Neural cell (in vitro differentiated cells): ENCODE data around the gene ZNF358. TPM values are rescaled to one million over a fixed set of nuclear protein-coding genes. Genes with fewer than 3 reads are reported as not detected.

Source experiments
- H2AFZ ChIP-seq: fragments of 200-600, 300-800 bp; sonication (generic), shearing (Covaris generic); 2 replicates; pipeline ENCODE4 v1.6.0; 2014; ENCODE audit warnings: low read depth, mild to moderate bottlenecking, antibody characterized with exemption, low read length, moderate library complexity
- H3F3A ChIP-seq: fragments of 200-600 bp; shearing (Covaris generic); 2 replicates; pipeline ENCODE4 v1.6.1; 2016; ENCODE audit warnings: mild to moderate bottlenecking, moderate library complexity, mixed read lengths, antibody characterized with exemption, low read length; ENCODE audit not compliant: insufficient read depth, poor library complexity, severe bottlenecking
- H3K27ac ChIP-seq: fragments of 200-600, 300-800 bp; sonication (generic), shearing (Covaris generic); 2 replicates; pipeline ENCODE4 v1.5.1; 2014; ENCODE audit warnings: mild to moderate bottlenecking, low read length, moderate library complexity
- H3K27me3 ChIP-seq: fragments of 300-800, 200-600 bp; sonication (generic), shearing (Covaris generic); 2 replicates; pipeline ENCODE4 v1.6.0; 2014; ENCODE audit warnings: mild to moderate bottlenecking, low read depth, low read length, moderate library complexity; ENCODE audit not compliant: insufficient read depth
- H3K36me3 ChIP-seq: fragments of 300-800, 200-600 bp; sonication (generic), shearing (Covaris generic); 2 replicates; pipeline ENCODE4 v1.5.1; 2014; ENCODE audit warnings: mild to moderate bottlenecking, antibody characterized with exemption, low read length, moderate library complexity; ENCODE audit not compliant: insufficient read depth
- H3K4me2 ChIP-seq: fragments of 300-800, 200-600 bp; sonication (generic), shearing (Covaris generic); 2 replicates; pipeline ENCODE4 v1.6.0; 2014; ENCODE audit warnings: mild to moderate bottlenecking, low read length
- H3K4me3 ChIP-seq: fragments of 300-800, 200-600 bp; sonication (generic), shearing (Covaris generic); 2 replicates; pipeline ENCODE4 v1.5.1; 2014; ENCODE audit warnings: mild to moderate bottlenecking, low read length, moderate library complexity
- H3K79me2 ChIP-seq: fragments of 200-600 bp; shearing (Covaris generic); replicated peaks from 2 replicates; pipeline ENCODE4 v1.6.0; 2014; ENCODE audit warnings: mild to moderate bottlenecking, low read length, moderate library complexity; ENCODE audit not compliant: insufficient read depth
- H3K9ac ChIP-seq: fragments of 300-800, 200-600 bp; sonication (generic), shearing (Covaris generic); 2 replicates; pipeline ENCODE4 v1.6.1; 2016; ENCODE audit warnings: mild to moderate bottlenecking, low read length, mixed read lengths
- H3K9me2 ChIP-seq: fragments of 200-600 bp; shearing (Covaris generic); 2 replicates; pipeline ENCODE4 v1.6.1; 2016; ENCODE audit warnings: mild to moderate bottlenecking, low read length, mixed read lengths; ENCODE audit not compliant: insufficient read depth
- H3K9me3 ChIP-seq: fragments of 200-600, 300-800 bp; sonication (generic), shearing (Covaris generic); 2 replicates; pipeline ENCODE4 v1.6.1; 2016; ENCODE audit warnings: mild to moderate bottlenecking, mixed run types, low read length, moderate library complexity, mixed read lengths
- H4K20me1 ChIP-seq: fragments of 200-600 bp; shearing (Covaris generic); 2 replicates; pipeline ENCODE4 v1.6.1; 2016; ENCODE audit warnings: mild to moderate bottlenecking, mixed run types; ENCODE audit not compliant: insufficient read depth
- CTCF ChIP-seq: fragments of 450-650 bp; IDR thresholded peaks from 2 replicates; pipeline ENCODE4 v1.5.1; 2014; ENCODE audit warnings: antibody characterized with exemption, mild to moderate bottlenecking, moderate library complexity; ENCODE audit not compliant: poor library complexity, severe bottlenecking
- EP300 ChIP-seq: fragments of 450-650 bp; conservative IDR thresholded peaks from 2 replicates; pipeline ENCODE4 v1.6.1; 2014; ENCODE audit warnings: antibody characterized with exemption, mild to moderate bottlenecking, moderate library complexity; ENCODE audit not compliant: poor library complexity, severe bottlenecking
- EZH2 ChIP-seq: fragments of 200-600, 300-800 bp; shearing (Covaris generic), sonication (generic); IDR thresholded peaks from 2 replicates; pipeline ENCODE4 v1.6.1; 2014; ENCODE audit warnings: antibody characterized with exemption, low read length, borderline replicate concordance, mild to moderate bottlenecking; ENCODE audit not compliant: insufficient read depth, poor library complexity, severe bottlenecking
- MXI1 ChIP-seq: fragments of 450-650 bp; conservative IDR thresholded peaks from 2 replicates; pipeline ENCODE4 v1.6.1; 2014; ENCODE audit warnings: antibody characterized with exemption, mild to moderate bottlenecking; ENCODE audit not compliant: poor library complexity, severe bottlenecking
- POLR2AphosphoS5 ChIP-seq: IDR thresholded peaks from 2 replicates; pipeline ENCODE4 v1.6.1; 2012
- RAD21 ChIP-seq: fragments of 450-650 bp; conservative IDR thresholded peaks from 2 replicates; pipeline ENCODE4 v1.6.1; 2014; ENCODE audit warnings: antibody characterized with exemption, mild to moderate bottlenecking, moderate library complexity
- REST ChIP-seq: IDR thresholded peaks from 2 replicates; pipeline ENCODE4 v1.6.1; 2012; ENCODE audit warnings: borderline replicate concordance
- SMC3 ChIP-seq: fragments of 450-650 bp; conservative IDR thresholded peaks from 2 replicates; pipeline ENCODE4 v1.6.1; 2014; ENCODE audit warnings: antibody characterized with exemption, mild to moderate bottlenecking, moderate library complexity; ENCODE audit not compliant: poor library complexity
- TAF1 ChIP-seq: IDR thresholded peaks from 2 replicates; pipeline ENCODE4 v1.6.1; 2012; ENCODE audit warnings: low read depth
- polyA plus RNA-seq: library from polyadenylated mRNA; depleted of rRNA; stranded (reverse); fragments of >200 nt; gene quantifications from 2 replicates; pipeline ENCODE4 v1.2.3, GENCODE V29; 2014

ZNF358 gene
- polyA plus RNA-seq, 1 donor from 2014 or later = 22.0 TPM

GRCh38 chr19:7507884-7508283 lies 8.0 kb upstream of the ZNF358 start:
- Histone ChIP-seq H3K36me3 (no peaks in the 10 kb centered on the region), H3K9me2 (no peaks in the 10 kb centered on the region), H3K9ac (no peak overlapping the region), H3K4me2 (no peak overlapping the region), H4K20me1 (no peaks in the 10 kb centered on the region), H3K9me3 (no peaks in the 10 kb centered on the region), H2AFZ (no peak overlapping the region), H3K4me3 (no peak overlapping the region), H3F3A (no peaks in the 10 kb centered on the region), H3K27me3 (no peaks in the 10 kb centered on the region), H3K27ac (no peak overlapping the region), H3K79me2 (no peaks in the 10 kb centered on the region)
- TF ChIP-seq MXI1 (no peak), REST (no peak), CTCF (no peak), EP300 (no peak), EZH2 (no peak), SMC3 (no peak), TAF1 (no peak), RAD21 (no peak), POLR2AphosphoS5 (no peak)

DNA sequence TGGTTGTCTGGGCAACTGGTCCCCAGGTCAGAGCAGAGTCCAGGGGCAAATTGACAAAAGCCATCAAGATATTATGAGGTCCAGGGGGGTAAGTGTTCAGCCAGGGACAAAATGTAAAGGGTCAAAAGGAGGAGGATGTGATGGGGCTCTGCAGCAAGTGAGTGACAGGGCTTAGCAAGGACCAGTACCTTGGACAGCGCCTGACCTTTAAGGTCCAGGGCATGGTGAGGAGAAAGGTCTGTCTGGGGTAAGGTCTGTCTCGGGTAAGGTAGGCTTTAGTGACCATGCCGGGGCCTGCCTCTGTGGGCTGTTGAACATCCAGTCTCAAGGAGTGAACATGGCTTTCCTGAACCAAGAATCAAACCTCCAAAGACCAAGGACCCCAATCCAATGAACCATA lies 6.3 kb upstream of the ZNF358 start:
- H3K9me2 ChIP-seq = no peaks in the 10 kb centered on the region
- no peak overlapping the region for H3K4me2 ChIP-seq
- no peaks in the 10 kb centered on the region for H4K20me1 ChIP-seq
- no peaks in the 10 kb centered on the region for H3K9me3 ChIP-seq
- no peaks in the 10 kb centered on the region for H3K36me3 ChIP-seq
- no peak overlapping the region for H3K27ac ChIP-seq
- no peaks in the 10 kb centered on the region for H3K79me2 ChIP-seq
- no peaks in the 10 kb centered on the region for H3K27me3 ChIP-seq
- no peak overlapping the region for H3K9ac ChIP-seq
- H3F3A ChIP-seq = no peaks in the 10 kb centered on the region
- H2AFZ ChIP-seq = no peak overlapping the region
- no peak overlapping the region for H3K4me3 ChIP-seq
- TF ChIP-seq POLR2AphosphoS5 (no peak), EP300 (no peak), RAD21 (no peak), MXI1 (no peak), REST (no peak), SMC3 (no peak), EZH2 (no peak), CTCF (no peak), TAF1 (no peak)
